ENCODE results near the gene RFLNA.
"Not testable (repeated sequence)": the region's sequence is repeated elsewhere in the genome, so short reads cannot be mapped to it uniquely, and the experiment has no call there.

Gene RFLNA

GRCh38 chr12:124295431-124296058 is 652 bp downstream of the RFLNA start:
- no peak for TF ChIP-seq CTCF (conservative IDR thresholded peaks at IDR 0.05)
- peak overlapping the region; percentile 47; the same call in 1 of the 2 replicates for H3K27ac ChIP-seq

- H3K27ac ChIP-seq = no peak overlapping the region
- TF ChIP-seq CTCF (conservative IDR thresholded peaks at IDR 0.05) = no peak
Observed at GRCh38 chr12:124296295-124296915, 1.5 kb downstream of the RFLNA start.

GRCh38 chr12:124296916-124297351 is 2.0 kb downstream of the RFLNA start:
- no peak for TF ChIP-seq CTCF (conservative IDR thresholded peaks at IDR 0.05)
- H3K27ac ChIP-seq = no peak overlapping the region

GRCh38 chr12:124297389-124297788 is 2.5 kb downstream of the RFLNA start:
- no peak overlapping the region for H3K27ac ChIP-seq
- no peak for TF ChIP-seq CTCF (conservative IDR thresholded peaks at IDR 0.05)

- TF ChIP-seq CTCF (conservative IDR thresholded peaks at IDR 0.05) = no peak
- no peak overlapping the region for H3K27ac ChIP-seq
Observed at GRCh38 chr12:124297856-124298255, 3.0 kb downstream of the RFLNA start.

GRCh38 chr12:124298685-124299410 is 4.0 kb downstream of the RFLNA start:
- H3K27ac ChIP-seq = no peak overlapping the region
- TF ChIP-seq CTCF (conservative IDR thresholded peaks at IDR 0.05) = no peak

- no peak for TF ChIP-seq CTCF (conservative IDR thresholded peaks at IDR 0.05)
Observed at GRCh38 chr12:124299628-124300388, 4.9 kb downstream of the RFLNA start.

GRCh38 chr12:124300657-124301056 is 5.8 kb downstream of the RFLNA start:
- not testable (repeated sequence) for H3K27ac ChIP-seq

More at GRCh38 chr12:124299628-124300388, 4.9 kb downstream of the RFLNA start:
- H3K27ac ChIP-seq = no peak overlapping the region
